Subcutaneous abdominal adipose tissue (tissue), 5 donors: ENCODE results near the gene KDM4B.
A peak's percentile ranks its signal among the peaks of the same experiment; 100 is the strongest.
"Not testable (repeated sequence)": the region's sequence is repeated elsewhere in the genome, so short reads cannot be mapped to it uniquely, and the experiment has no call there.

Source experiments
- H3K27ac ChIP-seq: one replicate; pipeline ENCODE4 v1.7.0; 2013; ENCODE audit warnings: low read depth, mild to moderate bottlenecking, inconsistent platforms, low read length, moderate library complexity
- H3K27me3 ChIP-seq, 5 donors: one replicate each; pipeline ENCODE4 v1.7.0; 2013; ENCODE audit warnings: low read length in 5 of 5, inconsistent platforms in 1 of 5; ENCODE audit not compliant: control insufficient read depth in 5 of 5, insufficient read depth in 4 of 5
- H3K36me3 ChIP-seq, 5 donors: one replicate each; pipeline ENCODE4 v1.7.0; 2013; ENCODE audit warnings: low read length in 5 of 5; ENCODE audit not compliant: control insufficient read depth in 5 of 5, insufficient read depth in 5 of 5
- H3K4me1 ChIP-seq, 5 donors: one replicate each; pipeline ENCODE4 v1.7.0; 2013; ENCODE audit warnings: low read length in 5 of 5, mild to moderate bottlenecking in 3 of 5, moderate library complexity in 1 of 5; ENCODE audit not compliant: control insufficient read depth in 5 of 5, insufficient read depth in 5 of 5
- H3K4me3 ChIP-seq, 5 donors: one replicate each; pipeline ENCODE4 v1.7.0; 2013; ENCODE audit warnings: low read length in 5 of 5, low read depth in 1 of 5
- H3K9ac ChIP-seq, 5 donors: one replicate each; pipeline ENCODE4 v1.7.0; 2013; ENCODE audit warnings: low read length in 5 of 5, mild to moderate bottlenecking in 4 of 5, moderate library complexity in 3 of 5
- H3K9me3 ChIP-seq, 5 donors: one replicate each; pipeline ENCODE4 v1.7.0; 2013; ENCODE audit warnings: low read length in 5 of 5; ENCODE audit not compliant: control insufficient read depth in 5 of 5
- donor health status: healthy.
- donor health status: healthy.
- donor health status: healthy.
- donor health status: healthy.
- donor health status: healthy.

The KDM4B gene

GRCh38 chr19:4968462-4969291 lies at the start of gene KDM4B:
KDM4B (plus strand) TSS chr19:4969113; CDS start chr19:5032891, 63,778 bp downstream.
- H3K27ac ChIP-seq = peak within 1 kb of the TSS; percentile 65
- peak within 1 kb of the TSS; percentile 63 to 80 (median 69) for H3K4me3 ChIP-seq
- peaks cover 15 to 45% (median 42%) of the 10 kb centered on the region in 5 donors for H3K4me1 ChIP-seq
- H3K9me3 ChIP-seq = no peaks in the 10 kb centered on the region
- no peaks in the 10 kb centered on the region for H3K36me3 ChIP-seq
- H3K9ac ChIP-seq = peak within 1 kb of the TSS; percentile 63 to 82 (median 81)
- H3K27me3 ChIP-seq = no peaks in the 10 kb centered on the region

GRCh38 chr19:4922530-4923275 lies 46.2 kb upstream of the KDM4B start:
- Histone ChIP-seq H3K27ac (no peak overlapping the region), H3K27me3 (no peaks in the 10 kb centered on the region), H3K4me3 (no peak overlapping the region)

DNA sequence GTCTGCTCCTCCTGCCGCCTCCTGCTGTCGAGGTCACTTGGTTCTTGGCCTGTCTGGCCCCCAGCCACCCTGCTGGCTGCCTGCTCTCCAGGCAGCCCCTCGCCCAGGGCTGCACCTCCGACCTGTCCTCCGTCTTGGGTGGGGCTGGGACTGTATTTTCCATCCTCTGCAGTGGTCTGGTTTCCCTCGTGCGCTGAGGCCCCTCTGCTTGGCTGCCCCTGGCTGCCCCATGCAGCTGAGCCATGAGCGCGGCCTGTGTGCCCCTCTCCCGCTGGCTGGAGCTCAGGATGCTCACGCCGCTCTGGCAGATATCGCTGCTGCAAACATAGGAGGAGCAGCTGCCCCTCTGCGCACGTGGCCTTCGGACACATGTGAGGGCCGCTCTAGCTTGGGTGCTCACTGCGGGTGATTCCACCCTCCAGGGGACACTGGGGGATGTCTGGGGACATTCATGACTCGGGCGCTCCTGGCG lies 45.6 kb upstream of the KDM4B start:
- Histone ChIP-seq H3K27ac (no peak overlapping the region), H3K27me3 (no peaks in the 10 kb centered on the region), H3K9me3 (no peaks in the 10 kb centered on the region), H3K9ac (no peak overlapping the region), H3K4me1 (no peaks in the 10 kb centered on the region), H3K4me3 (no peak overlapping the region), H3K36me3 (no peaks in the 10 kb centered on the region)

More at GRCh38 chr19:4922530-4923275, 46.2 kb upstream of the KDM4B start:
- Histone ChIP-seq H3K9me3 (no peaks in the 10 kb centered on the region), H3K36me3 (no peaks in the 10 kb centered on the region), H3K9ac (no peak overlapping the region), H3K4me1 (no peaks in the 10 kb centered on the region)

DNA sequence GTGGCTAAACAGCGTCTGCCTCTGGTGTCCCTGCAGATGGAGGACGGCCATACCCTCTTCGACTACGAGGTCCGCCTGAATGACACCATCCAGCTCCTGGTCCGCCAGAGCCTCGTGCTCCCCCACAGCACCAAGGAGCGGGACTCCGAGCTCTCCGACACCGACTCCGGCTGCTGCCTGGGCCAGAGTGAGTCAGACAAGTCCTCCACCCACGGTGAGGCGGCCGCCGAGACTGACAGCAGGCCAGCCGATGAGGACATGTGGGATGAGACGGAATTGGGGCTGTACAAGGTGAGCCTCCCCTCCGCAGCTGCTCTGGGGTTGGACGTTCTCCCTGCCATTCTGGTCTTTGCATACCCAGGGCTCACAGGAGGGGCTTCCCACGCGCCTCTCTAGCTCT lies 39.7 kb upstream of the KDM4B start:
- no peak overlapping the region for H3K9ac ChIP-seq
- no peaks in the 10 kb centered on the region for H3K4me1 ChIP-seq
- no peak overlapping the region for H3K4me3 ChIP-seq
- H3K9me3 ChIP-seq = no peaks in the 10 kb centered on the region
- H3K27ac ChIP-seq = no peak overlapping the region
- H3K27me3 ChIP-seq = peaks cover 0 to 3% (median 0%) of the 10 kb centered on the region in 5 donors
- no peaks in the 10 kb centered on the region for H3K36me3 ChIP-seq

DNA sequence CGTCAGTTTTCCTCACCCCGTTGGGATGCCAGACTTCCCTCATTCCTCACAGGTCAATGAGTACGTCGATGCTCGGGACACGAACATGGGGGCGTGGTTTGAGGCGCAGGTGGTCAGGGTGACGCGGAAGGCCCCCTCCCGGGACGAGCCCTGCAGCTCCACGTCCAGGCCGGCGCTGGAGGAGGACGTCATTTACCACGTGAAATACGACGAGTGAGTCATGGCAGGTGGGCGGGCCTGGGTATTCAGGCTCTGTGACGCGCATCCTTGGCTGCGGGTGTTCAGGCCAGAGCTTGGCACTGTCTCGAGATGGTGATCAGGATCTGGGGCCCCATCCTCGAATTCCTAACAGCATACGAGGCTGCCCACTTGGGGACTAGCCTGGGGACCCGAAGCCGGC lies 38.2 kb upstream of the KDM4B start:
- Histone ChIP-seq H3K4me3 (no peak overlapping the region), H3K9ac (no peak overlapping the region), H3K9me3 (no peaks in the 10 kb centered on the region), H3K36me3 (no peaks in the 10 kb centered on the region), H3K27me3 (peaks cover 0 to 3% (median 0%) of the 10 kb centered on the region in 5 donors), H3K27ac (no peak overlapping the region), H3K4me1 (no peaks in the 10 kb centered on the region)

DNA sequence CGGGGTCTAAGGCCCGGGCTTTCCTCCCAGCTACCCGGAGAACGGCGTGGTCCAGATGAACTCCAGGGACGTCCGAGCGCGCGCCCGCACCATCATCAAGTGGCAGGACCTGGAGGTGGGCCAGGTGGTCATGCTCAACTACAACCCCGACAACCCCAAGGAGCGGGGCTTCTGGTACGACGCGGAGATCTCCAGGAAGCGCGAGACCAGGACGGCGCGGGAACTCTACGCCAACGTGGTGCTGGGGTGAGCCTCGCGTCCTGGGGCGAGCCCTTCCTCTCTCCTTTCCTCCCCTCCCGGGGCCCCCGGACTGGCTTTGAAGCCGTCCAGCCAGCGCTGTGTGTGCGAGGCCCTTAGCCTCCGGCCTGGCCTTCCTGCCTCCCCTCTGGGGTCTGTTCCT lies 36.2 kb upstream of the KDM4B start:
- H3K9ac ChIP-seq = no peak overlapping the region
- H3K4me1 ChIP-seq = no peaks in the 10 kb centered on the region
- peaks cover 0 to 3% (median 0%) of the 10 kb centered on the region in 5 donors for H3K27me3 ChIP-seq
- no peaks in the 10 kb centered on the region for H3K9me3 ChIP-seq
- no peak overlapping the region for H3K4me3 ChIP-seq
- no peaks in the 10 kb centered on the region for H3K36me3 ChIP-seq
- H3K27ac ChIP-seq = no peak overlapping the region

DNA sequence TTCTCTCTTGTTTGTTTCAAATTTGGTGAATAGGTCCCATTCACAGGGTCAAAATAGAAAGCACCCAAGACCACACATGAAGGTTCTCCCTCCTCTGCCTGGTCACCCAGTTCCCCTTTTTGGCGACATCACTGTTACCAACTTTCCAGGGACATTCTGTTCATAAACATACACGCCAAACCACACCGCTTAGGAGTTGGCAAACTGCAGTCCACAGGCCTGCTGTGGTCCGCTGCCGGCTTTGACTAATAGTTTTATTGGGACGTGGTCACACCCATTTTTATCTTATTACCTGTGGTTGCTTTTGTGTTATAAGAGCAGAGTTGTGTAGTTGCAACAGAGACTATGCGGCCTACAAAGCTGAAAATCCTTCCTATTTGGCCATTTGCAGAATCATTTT lies 35.4 kb upstream of the KDM4B start:
- Histone ChIP-seq H3K36me3 (no peaks in the 10 kb centered on the region), H3K4me3 (no peak overlapping the region), H3K9ac (no peak overlapping the region), H3K27ac (no peak overlapping the region), H3K4me1 (no peaks in the 10 kb centered on the region), H3K27me3 (peaks cover 0 to 3% (median 0%) of the 10 kb centered on the region in 5 donors), H3K9me3 (no peaks in the 10 kb centered on the region)

- no peak overlapping the region for H3K27ac ChIP-seq
- peaks cover 0 to 1% (median 0%) of the 10 kb centered on the region in 5 donors for H3K27me3 ChIP-seq
- H3K4me3 ChIP-seq = no peak overlapping the region
- H3K4me1 ChIP-seq = no peaks in the 10 kb centered on the region
- no peak overlapping the region for H3K9ac ChIP-seq
- H3K9me3 ChIP-seq = no peaks in the 10 kb centered on the region
- no peaks in the 10 kb centered on the region for H3K36me3 ChIP-seq
These were observed 33.5 kb upstream of the KDM4B start for GRCh38 chr19:4935444-4935843.

DNA sequence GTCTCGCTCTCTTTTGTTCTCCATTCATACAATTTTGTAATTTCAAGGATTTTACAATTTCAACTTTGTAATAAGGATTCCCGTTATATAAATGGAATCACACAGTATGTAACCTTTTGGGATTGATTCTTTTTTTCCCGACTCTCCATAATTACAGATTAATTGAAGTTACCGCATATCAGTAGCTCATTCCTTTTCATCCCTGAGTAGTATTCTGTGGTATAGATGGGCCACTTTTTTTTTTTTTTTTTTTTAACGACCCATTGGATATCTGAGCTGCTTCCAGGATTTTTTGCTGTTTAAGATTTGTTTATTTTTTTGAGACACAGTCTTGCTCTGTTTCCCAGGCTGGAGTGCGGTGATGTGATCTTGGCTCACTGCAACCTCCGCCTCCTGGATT lies 31.9 kb upstream of the KDM4B start:
- Histone ChIP-seq H3K36me3 (no peaks in the 10 kb centered on the region), H3K27ac (no peak overlapping the region), H3K4me1 (no peaks in the 10 kb centered on the region), H3K9me3 (no peaks in the 10 kb centered on the region), H3K27me3 (no peaks in the 10 kb centered on the region), H3K4me3 (no peak overlapping the region), H3K9ac (no peak overlapping the region)

GRCh38 chr19:4938461-4938860 lies 30.5 kb upstream of the KDM4B start:
- H3K27me3 ChIP-seq, H3K36me3 ChIP-seq, H3K4me1 ChIP-seq, H3K9me3 ChIP-seq, H3K9ac ChIP-seq, H3K27ac ChIP-seq, H3K4me3 ChIP-seq: not testable (repeated sequence)
